Measurements from ENCODE around the gene TLN1.

TLN1 gene

GRCh38 chr9:35710818-35711500 is 21.0 kb downstream of the TLN1 start:
- TF ChIP-seq EZH2 (IDR thresholded peaks at IDR 0.05; ENCODE audit: borderline replicate concordance, low read length) = no peak
- no peak for TF ChIP-seq CTCF (IDR thresholded peaks at IDR 0.05; ENCODE audit: low read length)
- H3K36me3 ChIP-seq (ENCODE audit: insufficient read depth, low read length) = peaks cover 90% of the 10 kb centered on the region

GRCh38 chr9:35708146-35708545 is 23.8 kb downstream of the TLN1 start:
- Histone ChIP-seq H3F3A (ENCODE audit: insufficient read depth, low read length) (no peaks in the 10 kb centered on the region), H3K4me1 (ENCODE audit: insufficient read depth, low read length, severe bottlenecking) (no peaks in the 10 kb centered on the region), H3K9me3 (ENCODE audit: low read length) (no peaks in the 10 kb centered on the region), H4K20me1 (ENCODE audit: insufficient read depth, low read length) (no peaks in the 10 kb centered on the region), H3K9ac (ENCODE audit: low read length) (no peak overlapping the region), H3K36me3 (ENCODE audit: insufficient read depth, low read length) (peaks cover 90% of the 10 kb centered on the region), H3K27ac (ENCODE audit: low read depth, low read length, poor library complexity, severe bottlenecking) (no peak overlapping the region), H3K9me2 (ENCODE audit: low read depth, low read length) (no peaks in the 10 kb centered on the region), H3K4me3 (ENCODE audit: low read depth, low read length, poor library complexity, severe bottlenecking) (no peak overlapping the region), H3K79me2 (ENCODE audit: insufficient read depth, low read length) (no peaks in the 10 kb centered on the region), H3K4me2 (ENCODE audit: low read length) (no peak overlapping the region), H2AFZ (ENCODE audit: low read length) (no peak overlapping the region), H3K27me3 (ENCODE audit: insufficient read depth, low read length) (no peaks in the 10 kb centered on the region)
- TF ChIP-seq CTCF (IDR thresholded peaks at IDR 0.05; ENCODE audit: low read length) (no peak), EZH2 (IDR thresholded peaks at IDR 0.05; ENCODE audit: borderline replicate concordance, low read length) (no peak)

More at GRCh38 chr9:35710818-35711500, 21.0 kb downstream of the TLN1 start:
- H3K4me1 ChIP-seq (ENCODE audit: insufficient read depth, low read length, severe bottlenecking) = no peaks in the 10 kb centered on the region
- H3K4me3 ChIP-seq (ENCODE audit: low read depth, low read length, poor library complexity, severe bottlenecking) = no peak overlapping the region
- no peaks in the 10 kb centered on the region for H3K79me2 ChIP-seq (ENCODE audit: insufficient read depth, low read length)
- H3K27me3 ChIP-seq (ENCODE audit: insufficient read depth, low read length) = no peaks in the 10 kb centered on the region
- no peak overlapping the region for H3K4me2 ChIP-seq (ENCODE audit: low read length)
- no peak overlapping the region for H3K27ac ChIP-seq (ENCODE audit: low read depth, low read length, poor library complexity, severe bottlenecking)
- no peak overlapping the region for H2AFZ ChIP-seq (ENCODE audit: low read length)
- H3F3A ChIP-seq (ENCODE audit: insufficient read depth, low read length) = no peaks in the 10 kb centered on the region
- H4K20me1 ChIP-seq (ENCODE audit: insufficient read depth, low read length) = no peaks in the 10 kb centered on the region
- H3K9ac ChIP-seq (ENCODE audit: low read length) = no peak overlapping the region
- no peaks in the 10 kb centered on the region for H3K9me3 ChIP-seq (ENCODE audit: low read length)
- H3K9me2 ChIP-seq (ENCODE audit: low read depth, low read length) = no peaks in the 10 kb centered on the region

GRCh38 chr9:35706951-35707350 is 25.0 kb downstream of the TLN1 start:
- no peak overlapping the region for H3K9ac ChIP-seq (ENCODE audit: low read length)
- H3K4me1 ChIP-seq (ENCODE audit: insufficient read depth, low read length, severe bottlenecking) = no peaks in the 10 kb centered on the region
- H3K9me2 ChIP-seq (ENCODE audit: low read depth, low read length) = no peaks in the 10 kb centered on the region
- H3K79me2 ChIP-seq (ENCODE audit: insufficient read depth, low read length) = no peaks in the 10 kb centered on the region
- H3K27ac ChIP-seq (ENCODE audit: low read depth, low read length, poor library complexity, severe bottlenecking) = no peak overlapping the region
- no peaks in the 10 kb centered on the region for H3F3A ChIP-seq (ENCODE audit: insufficient read depth, low read length)
- no peaks in the 10 kb centered on the region for H3K27me3 ChIP-seq (ENCODE audit: insufficient read depth, low read length)
- H2AFZ ChIP-seq (ENCODE audit: low read length) = no peak overlapping the region
- no peaks in the 10 kb centered on the region for H3K9me3 ChIP-seq (ENCODE audit: low read length)
- no peak overlapping the region for H3K4me2 ChIP-seq (ENCODE audit: low read length)
- H3K36me3 ChIP-seq (ENCODE audit: insufficient read depth, low read length) = peaks cover 93% of the 10 kb centered on the region
- H3K4me3 ChIP-seq (ENCODE audit: low read depth, low read length, poor library complexity, severe bottlenecking) = no peak overlapping the region
- no peak for TF ChIP-seq EZH2 (IDR thresholded peaks at IDR 0.05; ENCODE audit: borderline replicate concordance, low read length)
- no peaks in the 10 kb centered on the region for H4K20me1 ChIP-seq (ENCODE audit: insufficient read depth, low read length)

All from OCI-LY1 (cell line).